IPS DF 19.7 (cell line): ENCODE measurements around the gene KRT79.
"Not testable (repeated sequence)": the region's sequence is repeated elsewhere in the genome, so short reads cannot be mapped to it uniquely, and the experiment has no call there.

Experiments
- DNase-seq: peaks from one replicate; pipeline ENCODE4 v3.0.0-alpha.2; 2013; ENCODE audit warnings: low read depth, low spot score

The KRT79 gene

GRCh38 chr12:52860102-52860823 is 26.2 kb upstream of the KRT79 start:
- no peak for DNase-seq

GRCh38 chr12:52857500-52857899 is 23.4 kb upstream of the KRT79 start:
- no peak for DNase-seq

- DNase-seq: no peak
Measured at GRCh38 chr12:52856787-52857186, 22.7 kb upstream of the KRT79 start.

- DNase-seq: not testable (repeated sequence)
Measured at GRCh38 chr12:52856077-52856476, 22.0 kb upstream of the KRT79 start.

DNA sequence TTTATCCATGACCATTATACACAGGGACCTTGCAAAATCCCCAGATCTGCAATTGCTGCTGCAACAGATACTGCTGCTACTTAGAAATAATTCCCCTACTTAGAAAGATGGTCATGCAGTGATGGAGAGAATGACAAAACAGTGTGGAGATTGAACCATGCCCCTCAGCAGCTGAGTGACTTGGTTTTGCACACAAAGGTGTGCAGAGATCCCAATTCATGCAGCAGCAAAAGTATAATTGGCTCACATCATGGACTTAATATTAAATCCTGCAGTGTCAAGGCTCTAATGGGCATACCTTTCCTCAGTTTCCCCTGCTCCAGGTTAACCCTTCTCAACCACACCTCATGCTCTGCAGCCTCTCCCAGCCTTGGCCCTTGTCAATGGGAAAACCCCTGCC is 17.7 kb upstream of the KRT79 start:
- no peak for DNase-seq

DNA sequence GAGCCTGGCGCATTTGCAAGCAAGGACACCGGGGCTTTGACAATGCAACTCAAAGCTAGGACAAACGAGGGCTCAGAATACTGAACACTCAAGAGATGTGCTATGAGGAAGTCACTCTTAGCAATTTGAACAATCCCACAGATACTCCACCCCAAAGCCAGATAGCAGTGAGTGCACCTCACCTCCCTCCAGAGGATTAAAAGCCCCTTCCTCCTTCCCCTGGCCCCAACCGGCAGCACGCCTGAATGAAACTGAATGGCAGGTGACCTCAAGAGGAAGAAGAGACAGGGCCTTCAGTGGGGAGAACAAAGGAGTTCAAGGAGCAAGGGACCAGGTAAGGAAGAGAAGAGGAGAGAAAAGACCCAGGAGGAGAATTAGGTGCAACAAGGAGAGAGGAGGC is 16.6 kb upstream of the KRT79 start:
- DNase-seq: no peak

DNA sequence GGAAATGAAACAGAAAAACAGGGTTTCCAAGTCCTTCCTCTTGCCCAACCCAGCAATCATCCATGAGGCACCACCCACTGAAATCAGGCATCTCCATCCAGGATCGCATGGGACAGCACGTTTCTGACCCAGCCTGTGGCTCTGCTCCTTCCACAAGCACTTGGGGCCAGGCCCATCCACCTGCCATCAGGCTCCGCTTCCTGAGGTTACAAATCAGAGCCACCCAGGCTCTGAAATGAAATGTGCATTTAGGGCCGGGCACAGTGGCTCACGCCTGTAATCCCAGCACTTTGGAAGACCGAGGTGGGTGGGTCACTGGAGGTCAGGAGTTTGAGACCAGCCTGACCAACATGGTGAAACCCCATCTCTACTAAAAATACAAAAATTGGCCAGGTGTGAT is 15.4 kb upstream of the KRT79 start:
- no peak for DNase-seq

- DNase-seq: no peak
Measured at GRCh38 chr12:52848661-52849255, 14.6 kb upstream of the KRT79 start, which contains the start of gene KRT78. Gene KRT78, minus strand, starts transcription at chr12:52848994. Its CDS starts 64 bp downstream, at chr12:52848930.

DNA sequence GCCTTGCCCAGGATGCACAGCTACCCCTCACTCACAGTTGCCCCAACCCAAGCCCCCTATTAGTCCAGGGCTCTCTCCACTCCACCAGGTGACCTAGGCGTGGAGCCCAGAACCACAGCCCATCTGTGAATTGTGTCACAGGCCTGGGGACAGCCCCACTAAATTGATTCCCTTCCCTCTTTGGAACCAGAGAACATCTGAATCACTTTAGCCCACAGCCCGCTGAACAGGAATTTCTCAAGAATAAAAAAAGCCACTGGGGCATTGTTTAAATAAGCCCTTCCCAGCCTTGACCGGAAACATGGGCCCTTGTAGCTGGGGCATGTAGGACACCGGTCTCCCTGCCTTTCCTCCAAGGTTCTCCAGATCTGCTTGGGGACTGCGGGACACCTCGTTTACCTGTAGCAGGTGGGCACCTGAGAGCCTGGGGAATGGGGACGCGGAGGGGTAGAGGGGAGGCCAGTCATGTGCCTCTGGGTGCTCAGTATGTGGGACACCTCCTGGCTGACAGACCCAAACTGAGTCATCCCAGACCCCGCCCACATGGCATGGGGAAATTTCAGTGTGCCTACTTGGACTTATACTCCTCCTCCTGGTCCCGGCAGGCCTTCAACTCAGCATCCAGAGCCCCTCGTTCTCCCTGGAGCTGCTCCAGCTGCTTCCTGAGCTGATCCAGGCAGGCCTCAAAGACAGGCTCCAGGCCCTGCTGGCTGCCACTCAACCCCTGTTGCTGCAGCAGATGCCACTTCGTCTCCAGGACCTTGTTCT is 13.4 kb upstream of the KRT79 start:
- no peak for DNase-seq

DNA sequence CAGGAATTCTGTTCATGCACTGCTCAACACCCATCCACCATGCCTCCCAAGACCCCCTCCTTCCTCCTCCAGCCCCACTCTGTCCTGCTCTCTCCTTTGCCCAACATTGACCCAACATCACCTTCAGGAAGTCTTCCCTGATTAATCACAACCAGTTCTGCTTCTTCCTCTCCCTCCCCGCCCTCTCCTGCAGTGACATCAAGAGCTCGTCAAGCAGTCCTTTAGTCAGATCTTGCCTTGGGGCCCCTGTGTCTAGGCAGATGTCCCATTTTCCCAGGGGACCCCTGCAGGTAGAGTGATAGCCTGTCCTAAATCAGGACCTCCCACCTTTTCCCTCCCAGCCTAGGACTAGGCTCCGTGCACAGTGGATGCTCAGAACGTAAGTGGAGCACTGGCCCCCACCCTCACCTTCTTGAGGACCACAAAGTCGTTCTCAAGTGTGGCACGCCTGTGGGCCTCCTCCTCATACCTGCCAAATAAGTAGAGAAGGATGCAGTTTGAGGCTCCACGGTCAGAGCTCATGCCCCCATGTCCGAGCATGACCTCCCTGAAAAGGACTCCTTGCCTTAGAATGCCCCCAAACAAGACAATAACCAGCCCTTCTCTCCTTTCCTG is 12.4 kb upstream of the KRT79 start:
- no peak for DNase-seq

DNA sequence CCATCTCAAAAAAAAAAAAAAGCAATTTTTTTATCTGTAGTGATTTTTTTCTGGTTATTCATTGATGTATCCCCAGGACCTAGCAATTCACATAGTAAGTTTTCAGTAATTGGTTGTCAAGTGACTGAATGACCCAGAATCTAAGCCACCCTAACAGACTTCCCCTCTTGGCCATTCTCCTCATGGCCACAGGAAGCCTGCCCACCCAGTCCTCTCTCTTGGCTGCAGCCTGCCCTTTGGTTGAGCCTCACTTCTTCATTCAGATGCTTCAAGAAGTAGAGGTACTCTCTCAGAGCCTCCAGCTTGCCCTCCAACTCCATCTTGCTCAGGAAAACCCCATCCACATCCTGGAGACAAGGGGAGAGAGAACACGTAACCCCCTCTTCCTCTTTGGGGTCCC is 11.8 kb upstream of the KRT79 start:
- no peak for DNase-seq

GRCh38 chr12:52844386-52844785 is 10.3 kb upstream of the KRT79 start:
- no peak for DNase-seq

DNA sequence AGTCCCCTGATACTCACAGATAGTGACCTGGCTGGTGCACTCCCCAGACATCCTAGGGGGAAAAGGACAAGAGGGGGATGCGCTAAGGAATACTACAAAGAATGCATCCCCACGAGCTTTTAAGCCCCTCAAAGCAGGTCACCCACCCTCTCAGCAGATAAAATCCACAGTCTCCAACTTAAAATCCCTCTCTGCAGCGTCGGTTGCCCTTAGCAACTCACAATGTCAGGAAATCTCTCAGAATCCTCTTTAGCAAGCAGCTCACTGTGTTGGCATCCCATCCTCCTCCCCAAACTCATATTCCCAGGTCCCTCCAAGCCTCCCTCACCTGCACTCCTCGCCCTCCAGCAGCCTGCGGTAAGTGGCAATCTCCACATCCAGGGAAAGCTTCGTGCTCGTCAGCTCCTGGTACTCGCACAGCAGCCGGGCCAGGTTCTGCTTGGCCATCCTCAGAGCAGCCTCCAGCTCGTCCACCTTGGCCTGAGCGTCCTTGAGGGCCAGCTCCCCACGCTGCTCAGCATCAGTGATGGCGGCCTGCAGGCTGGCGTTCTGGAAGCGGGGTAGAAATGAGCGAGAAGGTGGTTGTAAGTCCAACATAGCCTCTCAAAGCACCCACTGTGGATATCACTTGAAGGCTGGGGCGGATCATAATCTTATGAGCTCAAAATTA is 5.5 kb upstream of the KRT79 start:
- DNase-seq: no peak

DNA sequence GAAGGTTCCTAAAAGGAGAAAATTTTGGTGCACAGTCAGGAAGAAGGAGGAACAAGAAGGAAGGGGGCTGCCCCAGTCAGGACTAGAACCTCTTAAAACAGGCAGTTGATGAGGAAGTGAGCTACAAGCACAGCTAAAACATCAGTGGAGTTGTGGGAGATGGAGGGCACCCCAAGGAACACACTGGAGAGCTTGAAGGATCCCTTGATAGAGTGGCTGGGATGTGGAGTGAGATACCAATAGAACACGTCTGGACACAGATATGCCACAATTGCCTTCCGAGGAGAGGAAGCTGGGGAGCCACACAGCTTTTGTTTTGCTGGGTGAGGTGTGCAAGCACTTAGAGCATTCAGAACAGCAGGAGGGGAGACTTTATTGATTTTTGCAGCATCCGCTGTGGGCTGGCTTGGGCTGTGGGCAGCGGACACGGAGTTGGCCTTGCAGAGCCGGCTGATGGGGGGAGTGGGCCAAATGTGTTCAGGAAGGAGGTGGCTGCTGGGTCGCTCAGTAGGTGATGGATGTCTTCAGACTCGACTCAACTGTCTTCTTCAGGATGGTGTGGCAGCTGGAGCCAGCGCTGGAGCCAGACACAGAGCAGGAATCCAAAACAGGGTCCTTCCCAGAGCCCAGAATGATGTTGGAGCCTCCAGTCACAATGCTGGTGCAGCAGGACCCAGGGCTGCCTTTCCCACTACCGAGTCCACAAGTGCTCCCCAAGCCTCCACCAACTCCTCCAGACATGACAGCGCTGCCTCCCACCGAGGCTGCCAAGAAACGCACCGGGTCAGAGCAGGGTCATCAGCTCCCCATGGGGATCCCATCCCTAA is 4.7 kb upstream of the KRT79 start:
- no peak for DNase-seq

DNA sequence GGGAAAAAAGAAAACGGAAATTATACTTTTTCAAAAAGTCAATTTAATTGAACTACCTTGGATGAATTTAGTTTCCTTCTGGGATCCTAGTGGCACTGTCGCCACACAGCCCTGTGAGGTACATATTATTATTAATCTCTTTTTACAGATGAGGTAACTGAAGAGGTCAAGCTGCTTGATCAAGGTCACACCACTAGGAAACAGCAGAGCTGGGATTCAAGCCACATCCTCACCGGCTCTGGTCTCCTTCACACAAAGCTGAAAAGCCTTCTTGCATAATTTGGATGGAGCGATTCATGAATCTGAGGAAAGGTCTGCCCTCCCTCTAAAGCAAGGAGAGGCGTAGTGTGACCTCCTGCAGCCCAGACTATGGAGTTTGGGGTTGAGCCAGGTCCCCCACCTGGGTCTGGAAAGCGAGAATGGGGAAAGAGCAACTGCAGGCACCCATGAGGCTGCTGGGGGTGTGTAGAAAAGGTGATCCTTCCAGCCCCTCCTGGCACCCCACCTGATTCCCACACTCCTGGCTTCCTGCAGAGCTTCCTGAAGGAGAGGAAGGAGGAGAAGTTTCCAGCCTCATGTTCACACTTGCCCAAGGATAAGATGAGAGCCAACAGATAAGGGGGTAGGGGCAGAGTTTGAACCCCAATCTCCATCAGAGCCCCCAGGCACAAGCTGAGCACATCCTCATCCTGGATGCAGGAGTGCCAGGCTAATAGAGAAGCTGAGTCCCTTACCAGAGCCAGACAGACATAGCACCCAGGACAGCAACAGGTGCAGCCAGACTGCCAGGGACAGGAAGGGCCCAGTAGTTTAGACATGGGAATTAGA is 3.9 kb upstream of the KRT79 start:
- no peak for DNase-seq

DNA sequence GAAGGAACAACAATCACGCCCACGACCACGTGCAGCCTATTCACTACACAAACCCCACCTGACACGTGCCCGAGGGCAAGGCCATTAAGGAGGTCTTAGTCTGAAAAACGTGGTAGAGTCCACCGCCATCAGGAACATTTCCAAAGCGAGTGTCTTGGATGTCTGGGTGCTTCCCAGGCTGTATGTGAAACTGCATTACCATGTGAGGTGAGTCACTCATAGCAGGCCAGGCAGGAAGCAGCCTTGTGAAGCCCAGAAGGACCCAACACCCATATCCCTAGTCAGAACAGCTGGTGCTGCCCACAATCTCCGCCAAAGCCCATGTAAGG is 3.3 kb upstream of the KRT79 start:
- no peak for DNase-seq

GRCh38 chr12:52836491-52837412 is 2.6 kb upstream of the KRT79 start:
- no peak for DNase-seq

DNA sequence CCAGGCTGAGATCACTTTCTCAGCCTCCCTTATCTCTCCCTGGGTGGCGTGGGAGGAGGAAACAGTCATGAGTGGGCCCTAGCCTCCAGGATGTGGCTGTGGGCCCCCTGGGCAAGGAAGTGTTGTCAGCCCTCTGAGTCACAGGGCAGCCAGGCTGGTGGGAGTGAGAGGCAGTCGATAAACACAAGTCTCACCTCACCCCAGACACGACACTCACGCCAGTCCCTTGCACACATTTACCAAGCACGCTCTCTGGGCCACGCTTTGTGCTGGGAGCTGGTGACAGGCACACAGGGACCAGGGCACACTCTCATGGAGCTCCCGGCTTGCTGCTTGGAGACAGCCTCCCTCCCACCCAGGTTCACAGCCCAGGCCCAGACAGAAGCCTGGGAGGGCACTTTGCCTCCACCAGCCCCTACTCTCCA is 1.9 kb upstream of the KRT79 start:
- DNase-seq: no peak
